WERI-Rb-1 (cell line): ENCODE results near the gene UQCR11.

ENCODE experiments used
- DNase-seq: peaks from one replicate; pipeline ENCODE4 v3.0.0-alpha.2; 2020
- H3K27ac ChIP-seq: fragments of 250-450 bp; sonication (Bioruptor Pico); 2 replicates; pipeline ENCODE4 v1.5.1; 2020; ENCODE audit warnings: mild to moderate bottlenecking, moderate library complexity
- H3K27me3 ChIP-seq: fragments of 250-450 bp; sonication (Bioruptor Pico); 2 replicates; pipeline ENCODE4 v1.5.1; 2021; ENCODE audit warnings: mild to moderate bottlenecking, low read depth, moderate library complexity; ENCODE audit not compliant: insufficient read depth, severe bottlenecking
- H3K36me3 ChIP-seq: fragments of 250-450 bp; sonication (Bioruptor Pico); 2 replicates; pipeline ENCODE4 v1.5.1; 2020; ENCODE audit warnings: mild to moderate bottlenecking, moderate library complexity
- H3K4me3 ChIP-seq: 2 replicates; pipeline ENCODE4 v1.5.1; 2011; ENCODE audit warnings: low read depth, mild to moderate bottlenecking, control low read depth, low read length
- H3K9me3 ChIP-seq: fragments of 250-450 bp; sonication (Bioruptor Pico); 2 replicates; pipeline ENCODE4 v1.5.1; 2021; ENCODE audit warnings: mild to moderate bottlenecking, moderate library complexity; ENCODE audit not compliant: severe bottlenecking
- CTCF ChIP-seq: IDR thresholded peaks from 2 replicates; pipeline ENCODE4 v1.5.1; 2011; ENCODE audit warnings: low read depth, mild to moderate bottlenecking, control low read depth, inconsistent platforms, low read length

The UQCR11 gene

GRCh38 chr19:1610579-1610978 lies 5.3 kb upstream of the UQCR11 start:
- TF ChIP-seq CTCF = no peak
- Histone ChIP-seq H3K4me3 (no peak overlapping the region), H3K9me3 (no peaks in the 10 kb centered on the region), H3K27ac (no peak overlapping the region), H3K27me3 (no peaks in the 10 kb centered on the region), H3K36me3 (peaks cover 55% of the 10 kb centered on the region)
- DNase-seq = no peak

GRCh38 chr19:1609680-1610474 lies 4.6 kb upstream of the UQCR11 start:
- H3K36me3 ChIP-seq = peaks cover 48% of the 10 kb centered on the region
- no peaks in the 10 kb centered on the region for H3K27me3 ChIP-seq
- H3K9me3 ChIP-seq = no peaks in the 10 kb centered on the region
- no peak for DNase-seq
- no peak overlapping the region for H3K27ac ChIP-seq
- TF ChIP-seq CTCF = no peak
- H3K4me3 ChIP-seq = no peak overlapping the region

GRCh38 chr19:1609103-1609396 lies 3.8 kb upstream of the UQCR11 start:
- TF ChIP-seq CTCF = no peak
- Histone ChIP-seq H3K27ac (no peak overlapping the region), H3K4me3 (no peak overlapping the region), H3K9me3 (no peaks in the 10 kb centered on the region), H3K27me3 (no peaks in the 10 kb centered on the region), H3K36me3 (peaks cover 40% of the 10 kb centered on the region)
- DNase-seq = no peak

- Histone ChIP-seq H3K9me3 (no peaks in the 10 kb centered on the region), H3K4me3 (no peak overlapping the region), H3K27me3 (no peaks in the 10 kb centered on the region), H3K36me3 (peaks cover 35% of the 10 kb centered on the region), H3K27ac (no peak overlapping the region)
- DNase-seq = no peak
- TF ChIP-seq CTCF = no peak
These were observed 3.3 kb upstream of the UQCR11 start for GRCh38 chr19:1608359-1609102.

- Histone ChIP-seq H3K27ac (peak overlapping the region; percentile 88), H3K9me3 (no peaks in the 10 kb centered on the region), H3K27me3 (no peaks in the 10 kb centered on the region), H3K4me3 (peak overlapping the region; percentile 55), H3K36me3 (peaks cover 26% of the 10 kb centered on the region)
- no peak for TF ChIP-seq CTCF
- DNase-seq = no peak
These were observed 933 bp upstream of the UQCR11 start for GRCh38 chr19:1606138-1606651.
